Stimulated activated naive B cell treated with anti-CD40 and anti-IgM and Interleukin-4, amounts not matched to agents 10 μg/mL and 1 μg/mL and 100 μg/mL, for 72 hours (primary cell): Measurements from ENCODE around the gene CD37.
"Not testable (repeated sequence)": the region's sequence is repeated elsewhere in the genome, so short reads cannot be mapped to it uniquely, and the experiment has no call there.

Experiments used
- ATAC-seq, 2 donors: fragments of 150-1000 bp; cut with Tn5 transposase; replicated peaks; 2 replicates each; pipeline ENCODE4 v1.10.0; 2021; ENCODE audit warnings: moderate library complexity in 1 of 2
- DNase-seq: peaks from one replicate; pipeline ENCODE4 v3.0.0; 2021
- H3K27ac Mint-ChIP-seq: one replicate; pipeline ENCODE4 v1.8.0; 2022; ENCODE audit warnings: mild to moderate bottlenecking, mixed read lengths
- H3K27me3 Mint-ChIP-seq, 2 donors: one replicate each; pipeline ENCODE4 v1.8.0; 2022; ENCODE audit warnings: mixed read lengths in 2 of 2
- H3K36me3 Mint-ChIP-seq, 2 donors: one replicate each; pipeline ENCODE4 v1.8.0; 2022; ENCODE audit warnings: mixed read lengths in 2 of 2, mild to moderate bottlenecking in 1 of 2
- H3K4me1 Mint-ChIP-seq, 2 donors: one replicate each; pipeline ENCODE4 v1.8.0; 2022; ENCODE audit warnings: mixed read lengths in 2 of 2, mild to moderate bottlenecking in 1 of 2
- H3K4me3 Mint-ChIP-seq, 2 donors: one replicate each; pipeline ENCODE4 v1.8.0; 2022; ENCODE audit warnings: mild to moderate bottlenecking in 2 of 2, mixed read lengths in 2 of 2, moderate library complexity in 1 of 2
- H3K9me3 Mint-ChIP-seq, 2 donors: one replicate each; pipeline ENCODE4 v1.8.0; 2022; ENCODE audit warnings: mixed read lengths in 2 of 2, mild to moderate bottlenecking in 1 of 2

CD37 gene, protein sequence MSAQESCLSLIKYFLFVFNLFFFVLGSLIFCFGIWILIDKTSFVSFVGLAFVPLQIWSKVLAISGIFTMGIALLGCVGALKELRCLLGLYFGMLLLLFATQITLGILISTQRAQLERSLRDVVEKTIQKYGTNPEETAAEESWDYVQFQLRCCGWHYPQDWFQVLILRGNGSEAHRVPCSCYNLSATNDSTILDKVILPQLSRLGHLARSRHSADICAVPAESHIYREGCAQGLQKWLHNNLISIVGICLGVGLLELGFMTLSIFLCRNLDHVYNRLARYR

DNA sequence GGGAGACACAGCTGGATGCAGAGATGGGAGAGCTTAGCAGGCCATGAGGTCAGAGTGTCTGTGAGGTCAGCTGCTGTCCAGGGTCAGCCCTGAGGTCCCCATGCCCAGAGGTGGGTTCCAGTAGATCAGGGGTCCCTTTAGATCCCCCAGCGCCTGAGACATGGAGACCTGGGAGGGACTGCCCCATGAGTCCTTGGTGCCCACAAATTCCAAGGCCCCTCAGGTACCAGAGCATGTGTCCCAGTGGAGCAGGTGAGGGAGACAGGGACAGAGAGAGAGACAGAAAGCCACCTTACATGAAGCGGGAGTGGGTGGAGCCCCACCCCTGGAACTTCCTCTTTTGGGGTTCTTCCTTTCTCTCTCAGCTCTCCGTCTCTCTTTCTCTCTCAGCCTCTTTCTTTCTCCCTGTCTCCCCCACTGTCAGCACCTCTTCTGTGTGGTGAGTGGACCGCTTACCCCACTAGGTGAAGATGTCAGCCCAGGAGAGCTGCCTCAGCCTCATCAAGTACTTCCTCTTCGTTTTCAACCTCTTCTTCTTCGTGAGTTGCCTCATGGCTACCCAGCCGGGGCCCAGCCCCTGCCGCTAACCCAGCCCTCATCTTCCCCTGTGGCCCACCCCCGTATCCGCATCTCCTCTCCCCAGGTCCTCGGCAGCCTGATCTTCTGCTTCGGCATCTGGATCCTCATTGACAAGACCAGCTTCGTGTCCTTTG, at the start of gene CD37:
CD37 (plus strand) TSS at position 336 of the 713 bp plus-strand sequence; CDS start at position 471, 135 bp downstream.
- DNase-seq, result peak; percentile 67
- H3K4me1 Mint-ChIP-seq, result peaks cover 61 to 93% of the 10 kb centered on the region in 2 donors
- peak; percentile 47 to 54 for ATAC-seq
- peak within 1 kb of the TSS; percentile 91 to 97 for H3K4me3 Mint-ChIP-seq
- H3K9me3 Mint-ChIP-seq, result peaks cover 7 to 9% of the 10 kb centered on the region in 2 donors
- peaks cover 38 to 48% of the 10 kb centered on the region in 2 donors for H3K36me3 Mint-ChIP-seq
- peak within 1 kb of the TSS; percentile 99 for H3K27ac Mint-ChIP-seq
- no peaks in the 10 kb centered on the region for H3K27me3 Mint-ChIP-seq

DNA sequence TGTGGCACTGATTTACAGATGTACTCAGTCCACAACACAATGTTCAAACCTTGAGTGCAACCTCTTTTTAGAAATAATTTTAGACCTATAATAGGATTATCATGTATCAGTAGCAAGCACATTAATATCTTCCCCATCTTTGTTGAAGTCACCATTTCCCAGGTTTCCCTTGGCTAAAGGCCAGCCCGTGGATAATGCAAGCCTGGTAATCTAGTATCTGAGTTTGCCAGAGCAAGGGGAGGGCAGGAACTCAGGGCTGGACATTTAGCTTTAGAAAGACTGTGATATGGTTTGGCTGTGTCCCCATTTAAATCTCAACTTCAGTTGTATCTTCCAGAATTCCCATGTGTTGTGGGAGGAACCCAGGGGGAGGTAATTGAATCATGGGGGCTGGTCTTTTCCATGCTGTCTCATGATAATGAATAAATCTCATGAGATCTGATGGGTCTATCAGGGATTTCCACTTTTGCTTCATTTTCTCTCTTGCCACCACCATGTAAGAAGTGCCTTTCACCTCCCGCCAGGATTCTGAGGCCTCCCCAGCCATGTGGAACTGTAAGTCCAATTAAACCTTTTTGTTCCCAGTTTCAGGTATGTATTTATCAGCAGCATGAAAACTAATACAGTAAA, 48.0 kb upstream of the CD37 start:
- Mint-ChIP-seq H3K36me3 (peaks cover 0 to 5% of the 10 kb centered on the region in 2 donors), H3K27me3 (no peaks in the 10 kb centered on the region), H3K9me3 (peaks cover 4 to 5% of the 10 kb centered on the region in 2 donors), H3K4me1 (peaks cover 0 to 6% of the 10 kb centered on the region in 2 donors), H3K4me3 (no peak overlapping the region), H3K27ac (no peak overlapping the region)
- ATAC-seq, result no peak
- DNase-seq, result no peak

DNA sequence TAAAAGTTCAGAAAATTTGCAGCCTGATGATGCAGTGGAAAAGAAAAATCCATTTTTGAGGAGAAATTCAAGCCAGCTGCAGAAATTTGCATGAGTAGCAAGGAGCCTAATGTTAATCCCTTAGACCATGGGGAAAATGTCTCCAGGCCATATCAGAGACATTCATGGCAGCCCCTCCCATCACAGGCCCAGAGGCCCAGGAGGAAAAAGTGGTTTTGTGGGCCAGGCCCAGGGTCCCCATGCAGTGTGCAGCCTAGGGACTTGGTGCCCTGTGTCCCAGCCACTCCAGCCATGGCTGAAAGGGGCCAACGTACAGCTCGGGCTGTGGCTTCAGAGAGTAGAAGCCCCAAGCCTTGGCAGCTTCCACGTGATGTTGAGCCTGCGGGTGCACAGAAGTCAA, 47.0 kb upstream of the CD37 start:
- H3K27me3 Mint-ChIP-seq, ATAC-seq, H3K4me3 Mint-ChIP-seq, H3K9me3 Mint-ChIP-seq, H3K4me1 Mint-ChIP-seq, H3K36me3 Mint-ChIP-seq, H3K27ac Mint-ChIP-seq, DNase-seq: not testable (repeated sequence)

DNA sequence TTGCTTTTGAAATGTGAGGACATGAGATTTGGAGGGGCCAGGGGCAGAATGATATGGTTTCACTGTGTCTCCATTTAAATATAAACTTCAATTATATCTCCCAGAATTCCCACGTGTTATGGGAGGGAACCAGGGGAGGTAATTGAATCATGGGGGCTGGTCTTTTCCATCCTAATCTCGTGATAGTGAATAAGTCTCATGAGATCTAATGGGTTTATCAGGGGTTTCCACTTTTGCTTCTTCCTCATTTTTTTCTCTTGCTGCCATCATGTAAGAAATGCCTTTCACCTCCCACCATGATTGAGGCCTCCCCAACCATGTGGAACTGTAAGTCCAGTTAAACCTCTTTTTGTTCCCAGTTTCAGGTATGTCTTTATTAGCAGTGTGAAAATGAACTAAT, 45.9 kb upstream of the CD37 start:
- H3K36me3 Mint-ChIP-seq, ATAC-seq, H3K9me3 Mint-ChIP-seq, DNase-seq, H3K27me3 Mint-ChIP-seq, H3K4me1 Mint-ChIP-seq, H3K4me3 Mint-ChIP-seq: not testable (repeated sequence)
- H3K27ac Mint-ChIP-seq, result peak overlapping the region; percentile 25

DNA sequence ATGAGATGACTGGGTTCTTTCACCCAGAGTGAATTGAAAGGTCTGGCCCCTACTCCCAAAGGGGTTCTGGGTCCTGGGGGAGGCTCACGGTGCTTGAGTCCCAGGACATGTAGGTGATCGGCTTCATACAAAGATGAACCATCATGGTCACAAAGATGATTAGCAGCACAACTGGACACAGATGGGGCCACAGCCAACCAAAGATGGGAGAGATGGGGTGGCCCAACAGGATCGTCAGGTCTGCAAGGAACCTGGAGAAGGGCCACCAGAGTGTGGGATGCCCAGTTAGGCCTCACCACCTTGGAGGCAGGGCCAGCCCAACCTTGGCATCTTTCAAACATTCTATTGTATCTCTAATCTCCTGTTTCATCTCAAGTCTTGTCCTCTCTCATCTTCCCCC, 44.7 kb upstream of the CD37 start:
- ATAC-seq, result no peak
- Mint-ChIP-seq H3K4me1 (peaks cover 0 to 6% of the 10 kb centered on the region in 2 donors), H3K36me3 (peaks cover 0 to 5% of the 10 kb centered on the region in 2 donors), H3K9me3 (peaks cover 4 to 5% of the 10 kb centered on the region in 2 donors), H3K4me3 (no peak overlapping the region), H3K27me3 (no peaks in the 10 kb centered on the region), H3K27ac (no peak overlapping the region)
- DNase-seq, result no peak

DNA sequence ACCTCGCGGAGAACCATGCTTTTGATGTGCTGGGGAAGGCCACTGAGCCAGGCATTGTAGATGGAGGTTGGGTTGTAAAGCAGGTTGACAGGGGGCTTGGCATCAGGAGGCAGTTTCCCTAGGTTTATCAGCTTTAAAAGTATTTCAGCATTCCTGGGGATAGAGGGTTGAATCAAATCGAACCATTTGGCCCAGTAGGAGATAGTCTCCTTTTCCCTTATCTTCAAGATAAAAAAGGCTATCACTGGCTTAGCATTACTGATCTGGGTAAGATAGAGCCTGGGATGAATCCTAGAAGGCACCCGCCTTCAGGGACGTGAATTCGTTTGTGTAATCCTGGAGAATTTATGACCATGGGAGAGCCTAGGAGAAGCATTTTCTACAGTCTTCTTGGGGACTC, 40.8 kb upstream of the CD37 start:
- Mint-ChIP-seq H3K9me3 (no peaks in the 10 kb centered on the region), H3K27me3 (no peaks in the 10 kb centered on the region), H3K36me3 (no peaks in the 10 kb centered on the region), H3K4me1 (no peaks in the 10 kb centered on the region), H3K27ac (no peak overlapping the region), H3K4me3 (no peak overlapping the region)
- ATAC-seq, result no peak
- no peak for DNase-seq

DNA sequence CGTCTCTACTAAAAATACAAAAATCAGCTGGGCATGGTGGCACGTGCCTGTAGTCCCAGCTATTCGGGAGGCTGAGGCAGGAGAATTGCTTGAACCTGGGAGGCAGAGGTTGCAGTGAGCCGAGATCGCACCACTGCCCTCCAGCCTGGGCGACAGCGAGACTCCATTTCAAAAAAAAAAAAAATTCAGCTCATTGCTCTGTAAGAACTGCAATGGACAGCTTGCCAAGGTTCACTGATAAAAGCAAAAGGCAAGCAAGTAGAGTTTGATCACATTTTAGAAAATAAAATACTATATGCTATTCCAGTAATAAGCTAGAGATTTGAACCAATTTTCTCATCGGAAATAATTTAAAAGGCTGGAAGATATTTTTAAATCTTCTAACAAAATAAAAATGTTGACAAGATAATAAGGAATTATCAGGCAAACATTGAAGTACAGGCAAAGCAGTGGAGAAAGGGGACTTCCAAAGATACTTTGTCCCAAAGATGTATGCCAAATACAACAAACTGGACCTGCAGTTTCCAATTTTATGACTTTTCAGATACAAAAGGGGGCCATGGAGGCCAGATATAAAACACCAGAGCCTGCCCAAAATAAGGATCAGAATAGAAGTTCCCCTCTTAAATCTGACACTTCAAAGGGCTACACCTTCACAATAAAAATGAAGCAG, 39.9 kb upstream of the CD37 start:
- no peak for ATAC-seq

DNA sequence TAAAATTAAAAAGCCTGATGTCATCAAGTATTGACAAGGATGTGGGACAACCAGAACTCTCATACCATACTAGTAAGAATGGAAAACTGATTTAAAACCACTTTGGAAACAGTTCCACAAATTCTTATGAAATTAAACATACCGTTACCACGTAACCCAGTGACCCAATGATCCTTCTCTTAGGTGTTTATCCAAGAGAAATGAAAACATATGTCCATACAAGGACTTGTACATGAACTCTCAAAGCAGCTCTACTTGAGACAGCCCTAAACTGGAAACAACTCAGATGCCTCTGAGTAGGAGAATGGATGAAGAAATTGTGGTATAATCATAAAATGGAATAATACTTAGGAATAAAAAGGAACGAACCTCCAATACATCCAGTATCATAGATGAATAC, 37.8 kb upstream of the CD37 start:
- H3K27me3 Mint-ChIP-seq, result no peaks in the 10 kb centered on the region
- H3K9me3 Mint-ChIP-seq, result peaks cover 0 to 1% of the 10 kb centered on the region in 2 donors
- no peak overlapping the region for H3K27ac Mint-ChIP-seq
- ATAC-seq (no peak), DNase-seq (no peak)
- peaks cover 0 to under 1% of the 10 kb centered on the region in 2 donors for H3K36me3 Mint-ChIP-seq
- H3K4me3 Mint-ChIP-seq, result no peak overlapping the region
- H3K4me1 Mint-ChIP-seq, result peaks cover 12 to 20% of the 10 kb centered on the region in 2 donors

More for the DNA sequence above, 39.9 kb upstream of the CD37 start:
- Mint-ChIP-seq H3K36me3 (no peaks in the 10 kb centered on the region), H3K4me3 (no peak overlapping the region), H3K27me3 (no peaks in the 10 kb centered on the region), H3K27ac (no peak overlapping the region), H3K4me1 (peaks cover 2% of the 10 kb centered on the region in 2 donors), H3K9me3 (no peaks in the 10 kb centered on the region)
- DNase-seq, result no peak

DNA sequence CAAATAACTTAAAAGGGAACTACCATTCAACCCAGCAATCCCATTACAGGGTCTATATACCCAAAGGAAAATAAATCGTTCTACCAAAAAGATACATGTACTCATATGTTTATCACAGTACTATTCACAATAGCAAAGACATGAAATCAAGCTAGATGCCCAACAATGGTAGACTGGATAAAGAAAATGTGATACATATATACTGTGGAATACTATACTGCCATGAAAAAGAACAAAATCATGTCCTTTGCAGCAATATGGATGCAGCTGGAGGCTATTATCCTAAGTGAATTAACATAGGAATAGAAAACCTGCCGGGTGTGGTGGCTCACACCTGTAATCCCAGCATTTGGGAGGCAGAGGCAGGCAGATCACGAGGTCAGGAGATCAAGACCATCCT, 36.6 kb upstream of the CD37 start:
- H3K27me3 Mint-ChIP-seq, H3K36me3 Mint-ChIP-seq, ATAC-seq, DNase-seq, H3K9me3 Mint-ChIP-seq, H3K27ac Mint-ChIP-seq, H3K4me3 Mint-ChIP-seq: not testable (repeated sequence)
- peaks cover 14 to 23% of the 10 kb centered on the region in 2 donors for H3K4me1 Mint-ChIP-seq

DNA sequence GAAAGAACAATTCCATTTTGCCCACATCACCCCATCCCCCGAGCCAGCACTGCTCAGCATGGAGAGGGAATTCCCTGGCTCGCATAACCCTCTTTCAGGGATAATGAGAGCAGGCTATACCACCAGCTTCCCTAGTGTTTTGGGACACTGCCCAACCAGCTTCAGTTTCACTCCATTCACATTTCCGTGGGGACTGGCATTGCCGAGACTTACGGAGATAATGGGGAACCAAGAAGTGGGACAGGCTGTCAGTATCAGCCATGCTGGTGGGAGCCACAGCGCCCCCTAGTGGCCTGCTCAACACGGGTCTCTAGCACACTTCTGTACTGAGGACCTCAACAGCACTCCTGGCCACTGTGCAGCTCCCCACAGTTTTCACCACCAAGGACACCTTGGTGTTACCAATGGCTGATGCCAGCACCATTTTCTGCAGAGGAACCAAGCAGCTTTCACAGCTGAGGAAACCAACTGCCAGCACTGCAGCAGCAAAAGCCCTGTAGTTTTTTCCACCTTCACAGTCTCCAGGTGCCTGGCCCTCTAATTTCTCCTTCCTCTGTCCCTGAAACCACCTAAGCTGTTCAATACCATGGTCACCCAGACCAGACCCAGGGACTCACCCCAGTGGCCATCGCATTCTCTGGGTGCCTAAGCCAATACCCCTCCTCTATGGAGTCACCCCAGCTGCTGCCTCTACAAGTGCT, 33.9 kb upstream of the CD37 start:
- Mint-ChIP-seq H3K36me3 (peaks cover 2 to 11% of the 10 kb centered on the region in 2 donors), H3K27ac (peak overlapping the region; percentile 2), H3K4me1 (peaks cover 14 to 27% of the 10 kb centered on the region in 2 donors), H3K9me3 (peaks cover 2 to 7% of the 10 kb centered on the region in 2 donors), H3K4me3 (peak overlapping the region; percentile 81 to 82), H3K27me3 (no peaks in the 10 kb centered on the region)
- DNase-seq (peak; percentile 76), ATAC-seq (peak; percentile 100)

DNA sequence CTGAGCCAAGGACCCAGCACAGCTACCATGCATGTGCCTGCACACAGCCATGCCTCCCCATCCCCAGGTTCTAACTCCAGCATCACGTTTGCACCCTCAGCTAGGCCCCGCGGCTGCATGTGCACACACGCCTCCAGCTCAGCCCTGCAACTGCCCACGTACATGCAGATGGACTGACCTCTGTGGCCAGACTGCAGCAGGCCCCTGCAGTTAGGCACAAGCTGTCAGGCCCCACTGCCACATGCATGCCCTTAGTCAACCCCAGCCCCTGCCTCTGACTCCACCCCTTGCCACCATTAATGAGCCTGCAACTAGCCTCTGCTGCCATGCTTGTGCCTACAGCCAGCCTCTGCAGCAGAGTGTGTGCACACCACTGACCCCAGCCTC, 33.3 kb upstream of the CD37 start:
- Mint-ChIP-seq H3K36me3 (peaks cover 2 to 11% of the 10 kb centered on the region in 2 donors), H3K4me1 (peaks cover 14 to 27% of the 10 kb centered on the region in 2 donors), H3K27me3 (no peaks in the 10 kb centered on the region), H3K4me3 (no peak overlapping the region), H3K27ac (no peak overlapping the region), H3K9me3 (peaks cover 2 to 7% of the 10 kb centered on the region in 2 donors)
- DNase-seq, result no peak
- ATAC-seq, result no peak

DNA sequence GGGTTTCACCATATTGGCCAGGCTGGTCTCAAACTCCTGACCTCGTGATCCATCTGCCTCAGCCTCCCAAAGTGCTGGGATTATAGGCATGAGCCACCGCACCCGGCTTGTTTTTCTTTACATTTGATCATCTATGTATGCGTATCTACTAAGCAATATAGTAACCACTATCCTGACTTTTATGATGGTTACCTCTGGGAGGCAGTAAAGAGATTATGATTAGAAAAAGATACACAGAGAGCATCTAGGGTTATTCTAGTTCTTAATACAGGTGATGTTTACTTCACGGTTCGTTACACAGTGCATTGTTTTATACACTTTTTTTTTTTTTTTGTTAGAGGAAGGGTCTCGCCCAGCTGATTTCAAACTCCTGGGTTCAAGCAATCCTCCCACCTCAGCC, 28.5 kb upstream of the CD37 start:
- not testable (repeated sequence) for DNase-seq, H3K27me3 Mint-ChIP-seq, H3K9me3 Mint-ChIP-seq, H3K4me3 Mint-ChIP-seq, H3K27ac Mint-ChIP-seq
- peaks cover 29 to 46% of the 10 kb centered on the region in 2 donors for H3K4me1 Mint-ChIP-seq
- H3K36me3 Mint-ChIP-seq, result peaks cover 17 to 32% of the 10 kb centered on the region in 2 donors
- ATAC-seq, result peak; percentile 62 to 71

DNA sequence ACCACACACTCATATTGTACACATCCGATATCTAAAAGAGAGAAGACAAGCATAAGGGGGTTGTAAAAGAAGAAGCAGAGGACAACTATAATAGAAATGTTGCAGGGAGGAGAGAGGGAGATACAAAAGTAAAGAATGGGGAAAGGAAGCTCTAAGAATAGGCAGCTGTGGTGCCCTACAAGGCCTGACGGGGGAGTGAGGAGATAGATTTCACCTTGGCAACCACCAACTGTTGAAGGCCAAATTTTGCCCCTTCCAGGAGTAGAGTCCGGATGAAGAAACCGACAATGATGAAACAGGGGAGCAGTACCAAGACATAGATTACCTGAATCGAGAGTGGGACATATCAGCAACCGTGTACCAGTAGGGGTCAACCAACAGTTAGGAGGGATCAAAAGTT, 26.1 kb upstream of the CD37 start:
- ATAC-seq (no peak), DNase-seq (no peak)
- Mint-ChIP-seq H3K36me3 (peaks cover 14 to 21% of the 10 kb centered on the region in 2 donors), H3K9me3 (no peaks in the 10 kb centered on the region), H3K27ac (peak overlapping the region; percentile 52), H3K27me3 (no peaks in the 10 kb centered on the region), H3K4me3 (no peak overlapping the region), H3K4me1 (peaks cover 24 to 45% of the 10 kb centered on the region in 2 donors)

DNA sequence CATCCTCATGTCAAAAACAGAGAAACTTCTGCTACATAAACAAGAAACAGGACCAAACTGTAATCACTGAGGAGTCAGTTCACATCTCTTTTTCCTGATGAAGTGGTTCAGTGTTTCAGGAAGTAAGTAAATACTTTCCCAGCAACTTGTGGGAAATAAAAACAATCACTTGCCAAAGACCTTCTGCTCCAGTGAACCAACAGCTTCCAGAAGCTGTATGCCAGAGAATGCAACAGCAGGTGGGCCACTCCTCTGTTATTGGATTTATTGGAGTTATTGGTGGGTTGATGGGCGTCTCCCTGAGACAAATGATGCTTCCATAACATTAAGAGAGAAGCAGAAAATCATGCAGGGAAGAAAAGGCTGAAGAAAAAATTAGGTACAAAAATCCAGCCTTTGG, 20.1 kb upstream of the CD37 start:
- peaks cover 26 to 55% of the 10 kb centered on the region in 2 donors for H3K4me1 Mint-ChIP-seq

More for the DNA sequence above, 20.1 kb upstream of the CD37 start:
- peaks cover 7 to 13% of the 10 kb centered on the region in 2 donors for H3K9me3 Mint-ChIP-seq
- peaks cover 24 to 36% of the 10 kb centered on the region in 2 donors for H3K36me3 Mint-ChIP-seq
- DNase-seq (no peak), ATAC-seq (no peak)
- H3K4me3 Mint-ChIP-seq, result no peak overlapping the region
- H3K27me3 Mint-ChIP-seq, result no peaks in the 10 kb centered on the region
- no peak overlapping the region for H3K27ac Mint-ChIP-seq
